Epidermal melanocyte (primary cell): ENCODE results near the gene CADPS.

Source experiments
- DNase-seq: peaks from one replicate; pipeline ENCODE4 v3.0.0; 2011; ENCODE audit warnings: low spot score; ENCODE audit not compliant: insufficient read length

Gene CADPS

GRCh38 chr3:62446337-62446940, 428.8 kb downstream of the CADPS start:
- no peak for DNase-seq

GRCh38 chr3:62445275-62445674, 429.9 kb downstream of the CADPS start:
- DNase-seq: no peak

DNA sequence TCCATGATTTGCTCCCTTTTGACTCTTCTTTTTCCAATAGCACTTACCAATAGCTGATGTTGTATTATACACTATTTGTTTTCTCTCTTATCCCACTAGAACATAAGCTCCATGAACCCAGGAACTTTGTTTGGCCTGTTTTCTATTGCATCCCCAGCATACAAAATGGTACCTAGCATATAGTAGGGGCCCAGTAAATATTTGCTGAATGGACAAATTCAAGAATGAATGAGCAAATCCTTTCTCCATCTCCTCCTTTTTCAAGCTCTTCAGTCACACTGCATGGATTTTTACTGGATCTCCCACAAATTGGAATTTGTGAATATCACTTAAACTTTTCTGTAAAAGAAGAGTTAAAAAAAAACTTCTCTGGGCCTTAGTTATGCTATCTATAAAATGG, 435.2 kb downstream of the CADPS start:
- no peak for DNase-seq

GRCh38 chr3:62439176-62439813, 435.9 kb downstream of the CADPS start:
- no peak for DNase-seq

DNA sequence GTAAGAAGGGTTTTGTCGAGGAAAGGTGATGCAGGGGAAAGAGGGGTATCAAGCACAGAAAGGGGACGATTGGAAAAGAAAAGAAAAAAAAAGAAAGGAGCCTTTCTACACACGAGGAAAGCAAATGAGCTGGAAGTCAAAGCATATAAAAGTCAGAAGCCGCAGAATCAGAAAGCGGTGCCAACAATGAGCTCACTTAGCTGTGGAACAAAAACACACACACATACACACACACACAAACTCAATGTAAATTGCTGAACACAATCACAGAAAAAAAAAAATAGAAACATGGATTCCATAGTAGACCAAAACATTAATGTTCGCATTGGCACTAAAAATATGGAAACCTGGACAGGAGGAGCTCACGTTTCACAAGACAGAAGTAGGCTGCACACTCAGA, 438.4 kb downstream of the CADPS start:
- no peak for DNase-seq

DNA sequence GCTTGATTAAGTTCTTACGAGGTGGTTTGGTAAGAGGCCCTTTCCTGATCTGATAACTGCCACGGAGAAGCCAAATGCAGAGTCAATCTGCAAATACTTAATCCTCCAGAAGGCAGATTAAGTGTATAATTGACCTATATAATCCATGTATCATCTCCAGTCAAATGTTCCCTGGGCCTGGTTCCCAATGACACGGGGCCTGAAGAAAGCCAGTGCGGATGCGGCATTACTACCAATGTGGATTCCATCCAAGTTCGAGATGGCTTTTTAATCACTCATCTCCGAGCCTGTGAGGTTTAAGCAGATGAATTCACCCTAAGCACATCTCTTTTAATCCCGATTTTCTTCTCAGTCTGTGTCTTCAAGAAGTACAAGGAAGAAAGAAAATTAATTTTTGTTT, 441.8 kb downstream of the CADPS start:
- no peak for DNase-seq

- no peak for DNase-seq
These were observed 454.0 kb downstream of the CADPS start for GRCh38 chr3:62421207-62421606.

GRCh38 chr3:62416144-62416543, 459.1 kb downstream of the CADPS start:
- DNase-seq: no peak

GRCh38 chr3:62415312-62415801, 459.9 kb downstream of the CADPS start:
- DNase-seq: no peak

GRCh38 chr3:62414786-62415185, 460.4 kb downstream of the CADPS start:
- DNase-seq: no peak

DNA sequence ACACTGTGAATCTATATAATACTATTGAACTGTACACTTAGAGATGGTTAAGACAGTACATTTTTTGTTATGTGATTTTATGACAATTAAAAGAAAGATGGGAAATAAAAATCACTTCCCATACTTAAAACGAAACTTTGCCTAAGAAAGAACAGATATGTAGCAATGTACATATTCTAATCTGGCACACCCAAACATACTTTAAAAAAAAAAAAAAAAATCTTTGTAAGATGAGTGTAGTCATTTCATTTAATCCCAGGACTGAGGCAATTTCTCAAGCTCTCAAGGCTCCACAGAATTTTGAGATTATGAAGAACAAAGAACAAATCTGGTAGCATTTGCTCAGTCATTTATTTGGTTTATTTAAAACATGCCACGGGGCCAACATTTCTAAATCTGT, 461.5 kb downstream of the CADPS start:
- DNase-seq: no peak

GRCh38 chr3:62406945-62407344, 468.3 kb downstream of the CADPS start:
- DNase-seq: no peak

DNA sequence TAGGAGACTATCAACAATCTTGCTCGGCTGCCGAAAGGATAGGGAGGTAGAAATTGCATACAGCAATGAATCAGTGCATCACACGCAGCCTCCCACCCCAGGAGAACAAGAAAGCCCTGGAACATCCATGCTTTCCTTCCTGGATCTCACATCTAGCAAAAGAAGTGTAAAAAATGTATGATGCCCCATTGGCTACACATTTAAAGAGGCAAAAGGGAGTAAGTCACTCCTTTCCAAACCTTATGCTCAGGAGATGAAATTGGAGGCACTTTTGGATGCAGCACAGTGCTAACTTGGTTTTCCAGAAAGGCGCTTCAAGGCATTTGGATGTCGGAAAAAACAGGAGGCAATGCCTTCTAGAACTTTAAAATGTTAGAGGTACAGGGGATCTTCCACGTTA, 469.6 kb downstream of the CADPS start:
- DNase-seq: no peak

- DNase-seq: no peak
These were observed 470.1 kb downstream of the CADPS start for GRCh38 chr3:62405135-62405534.

DNA sequence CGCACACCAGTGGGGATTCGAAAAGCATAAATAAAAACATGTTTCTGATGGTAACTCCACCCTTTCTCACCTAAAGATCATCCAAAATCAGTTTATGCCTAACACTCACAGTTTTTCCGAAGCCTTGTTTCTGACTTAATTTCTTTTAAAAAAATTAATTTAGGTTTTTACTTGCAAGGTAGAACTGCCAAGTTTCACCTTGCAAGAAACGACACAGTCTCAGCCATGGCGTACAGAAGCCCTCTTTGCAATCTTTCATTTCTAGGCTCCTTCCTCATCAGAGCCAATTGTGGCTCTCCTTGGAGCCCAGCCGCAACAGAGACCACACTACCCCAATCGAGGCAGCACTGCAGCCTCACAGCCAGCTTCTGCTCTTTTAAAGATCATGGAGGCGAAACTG, 470.9 kb downstream of the CADPS start:
- no peak for DNase-seq

GRCh38 chr3:62403765-62404164, 471.5 kb downstream of the CADPS start:
- DNase-seq: no peak

DNA sequence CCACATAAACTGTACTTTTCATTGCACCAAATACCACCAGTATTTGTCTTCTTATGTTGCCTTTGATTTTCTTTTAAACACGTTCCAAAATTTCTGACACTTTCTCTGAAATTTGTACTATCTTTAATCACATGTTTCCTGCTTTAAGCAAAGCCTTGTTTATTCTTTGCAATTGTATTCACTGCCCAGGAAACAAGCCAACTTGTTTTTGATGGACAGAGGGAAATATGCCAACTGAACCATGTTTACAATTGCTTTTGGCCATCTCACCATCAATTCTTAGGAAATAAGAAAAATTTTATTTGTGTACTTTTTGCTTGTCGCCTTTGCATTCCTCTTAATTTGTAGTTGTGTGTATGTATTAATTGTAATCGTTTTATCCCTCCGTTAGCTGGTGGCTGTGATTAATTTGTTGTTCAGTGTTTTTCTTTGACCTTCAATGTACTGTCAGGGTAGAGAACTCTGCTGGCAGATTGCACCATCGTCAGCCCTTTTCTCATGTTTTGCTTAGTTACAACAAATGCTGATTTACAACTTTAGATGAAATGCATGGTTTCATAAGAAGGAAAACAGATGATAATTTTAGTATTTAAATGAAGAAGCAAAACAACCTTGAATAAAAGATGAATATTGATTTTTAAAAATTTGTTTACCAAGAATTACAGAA, 482.5 kb downstream of the CADPS start:
- DNase-seq: no peak

DNA sequence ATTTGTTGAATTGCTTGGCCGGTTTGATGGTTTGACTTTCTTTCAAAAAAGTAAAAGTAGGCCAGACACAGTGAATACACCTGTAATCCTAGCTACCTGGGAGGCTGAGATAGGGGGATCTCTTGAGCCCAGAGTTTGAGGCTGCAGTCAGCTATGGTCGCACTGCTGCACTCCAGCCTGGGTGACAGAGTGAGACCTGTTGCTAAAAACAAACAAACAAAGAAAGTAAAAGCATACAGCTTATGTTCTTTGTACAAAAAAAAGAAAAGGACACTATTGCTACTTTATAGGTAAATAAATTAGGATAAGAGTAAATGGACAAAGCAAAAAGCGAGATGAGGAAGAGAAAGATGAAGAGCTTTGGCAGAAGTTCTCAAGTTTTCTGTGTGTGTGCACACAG, 488.0 kb downstream of the CADPS start:
- no peak for DNase-seq

GRCh38 chr3:62379321-62379798, 495.9 kb downstream of the CADPS start:
- no peak for DNase-seq

DNA sequence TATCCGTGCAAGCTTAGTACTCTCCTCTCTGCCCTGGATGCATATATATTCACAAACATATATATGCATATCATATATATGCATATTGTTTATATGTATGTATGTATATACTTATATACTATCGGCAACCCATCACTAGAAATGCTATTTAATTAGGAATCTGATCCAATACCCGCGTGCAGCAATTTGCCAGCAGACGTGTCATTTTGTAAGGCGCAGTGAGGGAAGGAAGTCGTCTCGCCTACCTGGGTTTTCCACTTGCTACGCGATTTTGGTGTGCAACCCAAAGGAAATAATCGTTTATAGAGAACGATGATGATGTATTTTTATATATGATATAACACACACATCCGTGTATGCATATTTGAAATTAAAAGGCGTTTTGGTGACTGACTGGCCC, 496.3 kb downstream of the CADPS start:
- DNase-seq: no peak

GRCh38 chr3:62378311-62378789, 496.9 kb downstream of the CADPS start:
- DNase-seq: no peak
